H1 (cell line): ENCODE results near the gene ODAPH. TPM values are rescaled to one million over a fixed set of nuclear protein-coding genes. Genes with fewer than 3 reads are reported as not detected.

Source experiments
- ATF2 ChIP-seq: IDR thresholded peaks from 2 replicates; pipeline ENCODE4 v1.6.1; 2012; ENCODE audit warnings: low read length, inconsistent platforms
- ATF3 ChIP-seq: IDR thresholded peaks from 2 replicates; pipeline ENCODE4 v1.6.1; 2011; ENCODE audit warnings: low read depth, mild to moderate bottlenecking, low read length; ENCODE audit not compliant: insufficient read depth
- CTBP2 ChIP-seq: IDR thresholded peaks from 2 replicates; pipeline ENCODE4 v1.7.0; 2011; ENCODE audit warnings: borderline replicate concordance, mild to moderate bottlenecking, moderate library complexity, mixed read lengths, low read length; ENCODE audit not compliant: insufficient read depth, insufficient read length
- CTCF ChIP-seq, 3 experiments: IDR thresholded peaks; 1 replicate in 2 of 3; 2 replicates in 1 of 3; pipeline versions ENCODE4 v1.5.1 to v1.6.1; 2011; ENCODE audit warnings: low read length in 3 of 3, mild to moderate bottlenecking in 3 of 3, inconsistent platforms in 2 of 3, low read depth in 1 of 3, moderate library complexity in 1 of 3; ENCODE audit not compliant: insufficient read depth in 1 of 3; ENCODE audit errors: control extremely low read depth in 1 of 3
- EGR1 ChIP-seq: IDR thresholded peaks from 2 replicates; pipeline ENCODE4 v1.6.1; 2011; ENCODE audit warnings: low read depth, low read length, borderline replicate concordance
- FOSL1 ChIP-seq: IDR thresholded peaks from 2 replicates; pipeline ENCODE4 v1.6.1; 2011; ENCODE audit warnings: mild to moderate bottlenecking, low read depth, low read length, moderate library complexity; ENCODE audit not compliant: insufficient read depth
- GABPA ChIP-seq: IDR thresholded peaks from 2 replicates; pipeline ENCODE4 v1.6.1; 2011; ENCODE audit warnings: mild to moderate bottlenecking, low read length, moderate library complexity, borderline replicate concordance; ENCODE audit not compliant: insufficient read depth
- HDAC6 ChIP-seq: IDR thresholded peaks from one replicate; pipeline ENCODE4 v1.7.1; 2012; ENCODE audit warnings: low read depth, mild to moderate bottlenecking, inconsistent platforms, low read length, moderate library complexity
- KDM4A ChIP-seq: IDR thresholded peaks from one replicate; pipeline ENCODE4 v1.7.1; 2012; ENCODE audit warnings: low read depth, mild to moderate bottlenecking, moderate library complexity, low read length, inconsistent platforms; ENCODE audit not compliant: severe bottlenecking
- MAX ChIP-seq: IDR thresholded peaks from 2 replicates; pipeline ENCODE4 v1.6.1; 2012; ENCODE audit warnings: inconsistent platforms
- NANOG ChIP-seq: IDR thresholded peaks from 2 replicates; pipeline ENCODE4 v1.6.1; 2011; ENCODE audit warnings: low read length, low read depth, mild to moderate bottlenecking, inconsistent platforms; ENCODE audit not compliant: insufficient read depth, poor library complexity, severe bottlenecking
- RBBP5 ChIP-seq: IDR thresholded peaks from 2 replicates; pipeline ENCODE4 v1.7.1; 2012; ENCODE audit warnings: low read depth, mild to moderate bottlenecking, inconsistent platforms, low read length, moderate library complexity, borderline replicate concordance
- RXRA ChIP-seq: IDR thresholded peaks from 2 replicates; pipeline ENCODE4 v1.6.1; 2011; ENCODE audit warnings: low read depth, mild to moderate bottlenecking, low read length, moderate library complexity; ENCODE audit not compliant: insufficient read depth
- SAP30 ChIP-seq: fragments of 300-600 bp; sonication (generic); IDR thresholded peaks from 2 replicates; pipeline ENCODE4 v1.7.1; 2012; ENCODE audit warnings: low read length, moderate library complexity, mild to moderate bottlenecking, inconsistent platforms; ENCODE audit not compliant: insufficient read depth, insufficient replicate concordance
- TAF7 ChIP-seq: optimal IDR thresholded peaks from 2 replicates; pipeline ENCODE3; 2011; ENCODE audit warnings: low read depth, mild to moderate bottlenecking, inconsistent platforms, low read length, moderate library complexity, borderline replicate concordance
- TBP ChIP-seq: IDR thresholded peaks from 2 replicates; pipeline ENCODE4 v1.6.1; 2011; ENCODE audit warnings: low read depth, low read length, improper control_type of control experiment
- polyA plus RNA-seq, 7 experiments: library from polyadenylated mRNA; depleted of rRNA in 3 of 7; stranded (reverse) in 5 of 7; unstranded in 2 of 7; fragments of >200 nt in 5 of 7; fragments of 200-250 nt in 2 of 7; gene quantifications; 1 replicate in 5 of 7; 2 replicates in 1 of 7; 4 replicates in 1 of 7; pipeline versions ENCODE4 v1.2.1 to v1.2.3, GENCODE V29; 2011 to 2013; ENCODE audit warnings: missing spikeins in 2 of 7, mixed read lengths in 2 of 7
- total RNA-seq: library from RNA; stranded (reverse); fragmentation: NEBNext Ultra II Directional; extraction: Animal tissue kit (Norgen Biotek cat#: 25700); gene quantifications from 2 replicates; pipeline ENCODE4 v1.2.1, GENCODE V29; 2021

Gene ODAPH
- total and polyA plus RNA-seq, 2 of the 8 experiments (the other 6 are each of a cell fraction or from before 2014, with no cell fraction given), result not detected

GRCh38 chr4:75514131-75514948, 41.5 kb upstream of the ODAPH start, which contains the start of the genes RCHY1 and THAP6 (continued):
- TF ChIP-seq ATF3 (0 out of 2 replicates have a peak, but pooled peaks have one; percentile 53), GABPA (peak; percentile 89), CTBP2 (no peak), TBP (no peak; the same call in none of the 2 replicates), KDM4A (peak; percentile 79), RXRA (no peak), NANOG (no peak), HDAC6 (no peak), EGR1 (no peak), SAP30 (peak; percentile 34), MAX (peak; percentile 79), RBBP5 (peak; percentile 95; the same call in 1 of the 2 replicates), FOSL1 (no peak), TAF7 (peak; percentile 69), CTCF (IDR thresholded peaks at IDR 0.05; ENCODE audit: control extremely low read depth in 1 of 3, insufficient read depth in 1 of 3, low read depth in 1 of 3, low read length in 3 of 3) (no peak; a peak in 2 of 4 replicates), ATF2 (no peak)
- TF ChIP-seq, all 59 proteins: peak for 23
